MV-4-11 (cell line): Measurements from ENCODE around the gene POC1B.

Experiments used
- DNase-seq: peaks from one replicate; lab custom pipeline; 2025; lab: John Stamatoyannopoulos, UW

POC1B gene

GRCh38 chr12:89497005-89497404 is 28.8 kb downstream of the POC1B start:
- no peak for DNase-seq

- DNase-seq, result peak; percentile 53
These were observed 31.2 kb downstream of the POC1B start for GRCh38 chr12:89494411-89495231.

GRCh38 chr12:89493670-89494302 is 32.1 kb downstream of the POC1B start:
- DNase-seq, result peak; percentile 79

GRCh38 chr12:89492883-89493282 is 33.0 kb downstream of the POC1B start:
- no peak for DNase-seq

GRCh38 chr12:89490922-89491321 is 34.9 kb downstream of the POC1B start:
- no peak for DNase-seq

- no peak for DNase-seq
These were observed 39.6 kb downstream of the POC1B start for GRCh38 chr12:89486264-89486663.

GRCh38 chr12:89484470-89484869 is 41.4 kb downstream of the POC1B start:
- no peak for DNase-seq

GRCh38 chr12:89481213-89481914 is 44.5 kb downstream of the POC1B start:
- peak; percentile 67 for DNase-seq

- no peak for DNase-seq
These were observed 45.9 kb downstream of the POC1B start for GRCh38 chr12:89479982-89480381.

- DNase-seq, result no peak
These were observed 48.1 kb downstream of the POC1B start for GRCh38 chr12:89477633-89478279.

- DNase-seq, result no peak
These were observed 48.8 kb downstream of the POC1B start for GRCh38 chr12:89476904-89477595.

- DNase-seq, result no peak
These were observed 49.6 kb downstream of the POC1B start for GRCh38 chr12:89476232-89476631.

GRCh38 chr12:89475203-89475990 is 50.5 kb downstream of the POC1B start:
- no peak for DNase-seq

GRCh38 chr12:89474615-89475014 is 51.2 kb downstream of the POC1B start:
- DNase-seq, result no peak

GRCh38 chr12:89472508-89472907 is 53.3 kb downstream of the POC1B start:
- DNase-seq, result no peak

- DNase-seq, result peak; percentile 51
These were observed 54.9 kb downstream of the POC1B start for GRCh38 chr12:89470741-89471509.

GRCh38 chr12:89469361-89469760 is 56.5 kb downstream of the POC1B start:
- peak; percentile 1 for DNase-seq

GRCh38 chr12:89468648-89469326 is 57.1 kb downstream of the POC1B start:
- DNase-seq, result peak; percentile 62

GRCh38 chr12:89468017-89468416 is 57.8 kb downstream of the POC1B start:
- DNase-seq, result no peak
